HCT116 (cell line): ENCODE data around the gene EPGN. TPM values are rescaled to one million over a fixed set of nuclear protein-coding genes. Genes with fewer than 3 reads are reported as not detected.
A peak's percentile ranks its signal among the peaks of the same experiment; 100 is the strongest.

ENCODE experiments used
- ATAC-seq: fragments of 200-7000 bp; cut with Tn5 transposase; 2 replicates; pipeline ENCODE4 v1.9.1; 2020; ENCODE audit warnings: mild to moderate bottlenecking, moderate library complexity
- BruUV-seq: library from RNA; stranded (reverse); fragments of 400-500 nt; replicated peaks from 2 replicates; lab custom pipeline; 2021; lab: Mats Ljungman, UMichigan
- CTCF ChIA-PET: fragments of 300-600 bp; sonication (Branson Sonifier 250); formaldehyde crosslinking; loops from one replicate; lab custom pipeline; 2021; ENCODE audit warnings: antibody characterized with exemption; lab: Charles Lee
- POLR2A ChIA-PET: fragments of 300-600, 350-600 bp; sonication (Branson Sonifier 250); formaldehyde crosslinking; loops from one replicate; lab custom pipeline; 2021; ENCODE audit warnings: antibody characterized with exemption; lab: Charles Lee
- RAD21 ChIA-PET, 2 experiments: fragments of 300-600 bp; sonication (Branson Sonifier 250); formaldehyde crosslinking; loops; one replicate each; lab custom pipeline; 2023; ENCODE audit warnings: low total read pairs in 2 of 2; ENCODE audit not compliant: uncharacterized antibody in 2 of 2, unreplicated experiment in 2 of 2, low non-redundant PET in 1 of 2; lab: Charles Lee
- DNase-seq: peaks from one replicate; pipeline ENCODE4 v3.0.0-alpha.2; 2010; ENCODE audit warnings: low read depth, low spot score
- H2AFZ ChIP-seq: fragments of 200-600 bp; shearing (Covaris generic), sonication (generic); 2 replicates; pipeline ENCODE4 v1.6.1; 2017; ENCODE audit warnings: low read depth, mixed run types, mixed read lengths, antibody characterized with exemption, low read length; ENCODE audit not compliant: poor library complexity, severe bottlenecking
- H3K27ac ChIP-seq: 2 replicates; pipeline ENCODE4 v1.5.1; 2012; ENCODE audit warnings: low read depth, low read length
- H3K27me3 ChIP-seq: fragments of 200-600 bp; sonication (generic); 2 replicates; pipeline ENCODE4 v1.6.1; 2016; ENCODE audit warnings: mixed run types, low read length, mixed read lengths; ENCODE audit not compliant: insufficient read depth
- H3K36me3 ChIP-seq, 2 experiments: fragments of 200-500 bp in 1 of 2; fragments of 200-600 bp in 1 of 2; sonication (Bioruptor generic) in 1 of 2; sonication (generic) in 1 of 2; 2 replicates each; pipeline versions ENCODE4 v1.5.1 to v1.6.1; 2014 to 2016; ENCODE audit warnings: low read length in 2 of 2, inconsistent platforms in 1 of 2, mixed read lengths in 1 of 2, mixed run types in 1 of 2; ENCODE audit not compliant: insufficient read depth in 2 of 2, control insufficient read depth in 1 of 2
- H3K4me1 ChIP-seq, 2 experiments: fragments of 200-600 bp in 1 of 2; sonication (generic) in 1 of 2; 2 replicates each; pipeline versions ENCODE4 v1.5.1 to v1.6.1; 2012 to 2017; ENCODE audit warnings: low read length in 2 of 2, inconsistent platforms in 1 of 2, mild to moderate bottlenecking in 1 of 2, mixed read lengths in 1 of 2, mixed run types in 1 of 2, moderate library complexity in 1 of 2; ENCODE audit not compliant: insufficient read depth in 2 of 2, control insufficient read depth in 1 of 2
- H3K4me2 ChIP-seq: fragments of 200-600 bp; sonication (generic); 2 replicates; pipeline ENCODE4 v1.6.1; 2017; ENCODE audit warnings: mixed run types, low read length, mixed read lengths
- H3K4me3 ChIP-seq, 2 experiments: fragments of 200-600 bp in 1 of 2; sonication (generic) in 1 of 2; replicated peaks in 1 of 2; 2 replicates each; pipeline ENCODE4 v1.5.1; 2011 to 2016; ENCODE audit warnings: low read length in 2 of 2, control low read depth in 1 of 2, low read depth in 1 of 2, mild to moderate bottlenecking in 1 of 2, mixed read lengths in 1 of 2, mixed run types in 1 of 2
- H3K79me2 ChIP-seq: fragments of 200-600 bp; sonication (generic); 2 replicates; pipeline ENCODE4 v1.6.1; 2017; ENCODE audit warnings: mild to moderate bottlenecking, mixed run types, low read length, moderate library complexity, mixed read lengths; ENCODE audit not compliant: insufficient read depth
- H3K9ac ChIP-seq: fragments of 200-600 bp; sonication (generic); 2 replicates; pipeline ENCODE4 v1.6.1; 2016; ENCODE audit warnings: low read length, mixed read lengths
- H3K9me2 ChIP-seq: fragments of 200-600 bp; sonication (generic), shearing (Covaris generic); 2 replicates; pipeline ENCODE4 v1.6.1; 2017; ENCODE audit warnings: mixed run types, mild to moderate bottlenecking, moderate library complexity; ENCODE audit not compliant: insufficient read depth
- H3K9me3 ChIP-seq, 2 experiments: fragments of 200-500 bp in 1 of 2; fragments of 200-600 bp in 1 of 2; sonication (Bioruptor generic) in 1 of 2; sonication (generic) in 1 of 2; 2 replicates each; pipeline ENCODE4 v1.6.1; 2014 to 2017; ENCODE audit warnings: low read length in 2 of 2, mixed read lengths in 2 of 2, inconsistent platforms in 1 of 2, low read depth in 1 of 2, mild to moderate bottlenecking in 1 of 2, mixed run types in 1 of 2, moderate library complexity in 1 of 2; ENCODE audit not compliant: control insufficient read depth in 1 of 2, insufficient read depth in 1 of 2
- H4K20me1 ChIP-seq: fragments of 200-600 bp; sonication (generic), shearing (Covaris generic); 2 replicates; pipeline ENCODE4 v1.6.1; 2017; ENCODE audit warnings: mixed run types, mild to moderate bottlenecking, moderate library complexity; ENCODE audit not compliant: insufficient read depth
- CBX3 ChIP-seq: IDR thresholded peaks from 2 replicates; pipeline ENCODE4 v1.6.1; 2012; ENCODE audit warnings: low read depth
- CEBPB ChIP-seq: IDR thresholded peaks from 2 replicates; pipeline ENCODE4 v1.6.1; 2012; ENCODE audit warnings: low read depth
- EGR1 ChIP-seq: IDR thresholded peaks from 2 replicates; pipeline ENCODE4 v1.6.1; 2012; ENCODE audit warnings: low read depth
- ELF1 ChIP-seq: IDR thresholded peaks from 2 replicates; pipeline ENCODE4 v1.6.1; 2012; ENCODE audit warnings: low read depth, borderline replicate concordance
- EZH2phosphoT487 ChIP-seq: fragments of 200-600 bp; IDR thresholded peaks from 2 replicates; pipeline ENCODE4 v1.6.1; 2018; ENCODE audit warnings: antibody characterized with exemption, borderline replicate concordance
- FOSL1 ChIP-seq: IDR thresholded peaks from 2 replicates; pipeline ENCODE4 v1.6.1; 2012; ENCODE audit warnings: low read depth
- JUND ChIP-seq: IDR thresholded peaks from 2 replicates; pipeline ENCODE4 v1.6.1; 2012
- POLR2AphosphoS5 ChIP-seq: IDR thresholded peaks from 2 replicates; pipeline ENCODE4 v1.6.1; 2011; ENCODE audit warnings: mild to moderate bottlenecking, low read depth, low read length, moderate library complexity
- RAD21 ChIP-seq: IDR thresholded peaks from 2 replicates; pipeline ENCODE4 v1.6.1; 2012; ENCODE audit warnings: low read depth, mild to moderate bottlenecking
- SIN3A ChIP-seq: IDR thresholded peaks from 2 replicates; pipeline ENCODE4 v1.6.1; 2012; ENCODE audit warnings: low read depth
- SP1 ChIP-seq: IDR thresholded peaks from 2 replicates; pipeline ENCODE4 v1.6.1; 2012; ENCODE audit warnings: low read depth
- SRF ChIP-seq: IDR thresholded peaks from 2 replicates; pipeline ENCODE4 v1.6.1; 2012; ENCODE audit warnings: low read depth
- TCF7L2 ChIP-seq: IDR thresholded peaks from 2 replicates; pipeline ENCODE4 v1.7.0; 2011; ENCODE audit warnings: borderline replicate concordance, inconsistent platforms; ENCODE audit not compliant: insufficient read depth, insufficient read length; ENCODE audit errors: extremely low read depth
- YY1 ChIP-seq: IDR thresholded peaks from 2 replicates; pipeline ENCODE4 v1.6.1; 2011; ENCODE audit warnings: low read length, low read depth, moderate library complexity, mild to moderate bottlenecking; ENCODE audit not compliant: insufficient replicate concordance; ENCODE audit errors: extremely low read depth
- ZFX ChIP-seq: fragments of 450-650 bp; IDR thresholded peaks from 2 replicates; pipeline ENCODE4 v1.6.1; 2017
- ZNF274 ChIP-seq: fragments of 200-500 bp; sonication (Bioruptor generic); IDR thresholded peaks from 2 replicates; pipeline ENCODE4 v1.6.1; 2014; ENCODE audit warnings: mild to moderate bottlenecking, low read depth, low read length, inconsistent platforms
- intact Hi-C: fragments of 100-400 bp; cut with micrococcal nuclease; formaldehyde crosslinking; loops from 2 replicates; pipeline ENCODE4 v1.10.0; 2022
- total RNA-seq: library from RNA; stranded (reverse); gene quantifications from one replicate; pipeline ENCODE4 v1.2.1, GENCODE V29; 2021; ENCODE audit not compliant: unreplicated experiment
- TF ChIP-seq, protein P1 (sequence below): IDR thresholded peaks from 2 replicates; pipeline ENCODE4 v1.6.1; 2011; ENCODE audit warnings: mild to moderate bottlenecking, low read length, moderate library complexity; ENCODE audit not compliant: insufficient replicate concordance; ENCODE audit errors: extremely low read depth
- TF ChIP-seq, protein P2 (sequence below): IDR thresholded peaks from 2 replicates; pipeline ENCODE4 v1.6.1; 2012
- TF ChIP-seq, protein P3 (sequence below): IDR thresholded peaks from 2 replicates; pipeline ENCODE4 v1.6.1; 2012

EPGN gene
- total RNA-seq, 1 experiment from 2014 or later: 1.5 TPM

DNA sequence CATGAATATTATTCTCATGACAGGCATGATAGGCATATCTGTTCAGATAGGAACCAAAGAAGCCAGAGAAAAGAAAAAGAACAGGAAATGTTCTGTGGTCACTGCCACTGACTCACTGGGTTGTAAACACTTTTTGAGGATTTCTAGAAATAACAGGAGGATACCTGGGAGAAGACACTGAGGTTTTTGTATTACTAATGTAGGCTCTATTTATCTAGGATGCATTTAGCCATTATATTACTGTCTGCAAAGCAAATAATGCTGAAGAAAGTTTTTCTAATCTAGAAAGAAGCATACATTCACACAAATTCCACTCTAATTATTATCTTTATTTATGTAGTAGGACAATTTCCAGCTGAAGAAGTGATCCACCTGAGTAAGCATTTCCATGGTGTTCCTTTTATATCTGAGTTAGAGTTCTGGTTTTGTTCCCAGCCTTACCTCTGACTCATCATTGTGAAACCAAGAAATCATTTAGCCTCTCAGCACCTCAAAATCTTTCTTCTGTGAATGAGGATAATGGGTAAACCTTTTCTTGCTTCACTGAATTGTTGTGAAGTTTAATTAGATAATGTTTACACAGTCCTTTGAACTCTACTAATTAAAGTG is 40.2 kb upstream of the EPGN start:
- no peaks in the 10 kb centered on the region for H3K9me3 ChIP-seq
- intact Hi-C loops: loop anchor here (5.0 kb wide), 1 partner anchor 36 kb away; no protein-coding TSS in a partner anchor
- ATAC-seq: peak; percentile 81
- H2AFZ ChIP-seq: no peak overlapping the region
- no TSS peak for BruUV-seq
- peak overlapping the region; percentile 67 for H3K4me2 ChIP-seq
- H4K20me1 ChIP-seq: no peaks in the 10 kb centered on the region
- TF ChIP-seq CBX3: peak; percentile 45; the same call in 1 of the 2 replicates
- TF ChIP-seq, protein P1, sequence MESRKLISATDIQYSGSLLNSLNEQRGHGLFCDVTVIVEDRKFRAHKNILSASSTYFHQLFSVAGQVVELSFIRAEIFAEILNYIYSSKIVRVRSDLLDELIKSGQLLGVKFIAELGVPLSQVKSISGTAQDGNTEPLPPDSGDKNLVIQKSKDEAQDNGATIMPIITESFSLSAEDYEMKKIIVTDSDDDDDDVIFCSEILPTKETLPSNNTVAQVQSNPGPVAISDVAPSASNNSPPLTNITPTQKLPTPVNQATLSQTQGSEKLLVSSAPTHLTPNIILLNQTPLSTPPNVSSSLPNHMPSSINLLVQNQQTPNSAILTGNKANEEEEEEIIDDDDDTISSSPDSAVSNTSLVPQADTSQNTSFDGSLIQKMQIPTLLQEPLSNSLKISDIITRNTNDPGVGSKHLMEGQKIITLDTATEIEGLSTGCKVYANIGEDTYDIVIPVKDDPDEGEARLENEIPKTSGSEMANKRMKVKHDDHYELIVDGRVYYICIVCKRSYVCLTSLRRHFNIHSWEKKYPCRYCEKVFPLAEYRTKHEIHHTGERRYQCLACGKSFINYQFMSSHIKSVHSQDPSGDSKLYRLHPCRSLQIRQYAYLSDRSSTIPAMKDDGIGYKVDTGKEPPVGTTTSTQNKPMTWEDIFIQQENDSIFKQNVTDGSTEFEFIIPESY: no peak
- no peak for TF ChIP-seq EZH2phosphoT487
- TF ChIP-seq FOSL1: peak; percentile 93
- TF ChIP-seq YY1: no peak
- TF ChIP-seq, protein P2, sequence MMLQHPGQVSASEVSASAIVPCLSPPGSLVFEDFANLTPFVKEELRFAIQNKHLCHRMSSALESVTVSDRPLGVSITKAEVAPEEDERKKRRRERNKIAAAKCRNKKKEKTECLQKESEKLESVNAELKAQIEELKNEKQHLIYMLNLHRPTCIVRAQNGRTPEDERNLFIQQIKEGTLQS: peak; percentile 61; the same call in 1 of the 2 replicates
- no peak for TF ChIP-seq ZFX
- TF ChIP-seq ELF1: peak; percentile 34; the same call in 1 of the 2 replicates
- TF ChIP-seq EGR1: peak; percentile 33; the same call in 1 of the 2 replicates
- no peak for TF ChIP-seq ZNF274
- peak; percentile 91 for TF ChIP-seq JUND
- TF ChIP-seq RAD21: no peak; the same call in 1 of the 2 replicates
- peak; percentile 70 for TF ChIP-seq TCF7L2
- TF ChIP-seq, protein P3, sequence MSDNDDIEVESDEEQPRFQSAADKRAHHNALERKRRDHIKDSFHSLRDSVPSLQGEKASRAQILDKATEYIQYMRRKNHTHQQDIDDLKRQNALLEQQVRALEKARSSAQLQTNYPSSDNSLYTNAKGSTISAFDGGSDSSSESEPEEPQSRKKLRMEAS: peak; percentile 33; the same call in 1 of the 2 replicates
- TF ChIP-seq POLR2AphosphoS5: peak; percentile 33; the same call in 1 of the 2 replicates
- peak; percentile 97 for TF ChIP-seq CEBPB
- peak; percentile 90 for TF ChIP-seq SP1
- TF ChIP-seq SRF: peak; percentile 13; the same call in 1 of the 2 replicates
- peak; percentile 59; the same call in 1 of the 2 replicates for TF ChIP-seq SIN3A
- POLR2A ChIA-PET: interaction anchor here (1.0 to 1.7 kb wide), 2 partner anchors 11 to 32 kb away, joined by 3 to 6 read pairs; no protein-coding TSS in a partner anchor
- H3K27ac ChIP-seq: peak overlapping the region; percentile 90
- RAD21 ChIA-PET: interaction anchor here in 1 of 2 experiments (1.0 kb wide), 1 partner anchor 40 kb away, joined by 3 read pairs; no protein-coding TSS in a partner anchor
- H3K4me1 ChIP-seq: peaks cover 20 to 48% of the 10 kb centered on the region in 2 experiments
- CTCF ChIA-PET: no interaction called here
- H3K9me2 ChIP-seq: no peaks in the 10 kb centered on the region
- peak overlapping the region; percentile 25 for H3K9ac ChIP-seq
- no peaks in the 10 kb centered on the region for H3K79me2 ChIP-seq
- no peaks in the 10 kb centered on the region for H3K27me3 ChIP-seq
- peak; percentile 87 for DNase-seq
- peak overlapping the region in 1 of 2 experiments; percentile 36; a peak in 2 of 4 replicates for H3K4me3 ChIP-seq
- no peaks in the 10 kb centered on the region for H3K36me3 ChIP-seq
